Motor neuron (in vitro differentiated cells): Measurements from ENCODE around the gene SYNE2. TPM values are rescaled to one million over a fixed set of nuclear protein-coding genes. Genes with fewer than 3 reads are reported as not detected.

ENCODE experiments used
- ATAC-seq, 8 experiments: fragments of 200-7000 bp; cut with Tn5 transposase; replicated peaks in 6 of 8; 2 replicates each; pipeline ENCODE4 v1.8.0; 2021; ENCODE audit warnings: mild to moderate bottlenecking in 8 of 8, moderate library complexity in 8 of 8
- H3K27ac ChIP-seq, 2 donors: fragments of 250-450 bp; sonication (Bioruptor Pico); 2 replicates each; pipeline ENCODE4 v1.9.0; 2021; ENCODE audit warnings: antibody characterized with exemption in 2 of 2, mild to moderate bottlenecking in 2 of 2, moderate library complexity in 1 of 2
- H3K4me1 ChIP-seq, 2 donors: fragments of 250-450 bp; sonication (Bioruptor Pico); replicated peaks in 1 of 2; 2 replicates each; pipeline ENCODE4 v1.6.1; 2021; ENCODE audit warnings: antibody characterized with exemption in 2 of 2, mild to moderate bottlenecking in 2 of 2, moderate library complexity in 1 of 2
- H3K4me3 ChIP-seq, 5 donors: fragments of 250-450 bp; sonication (Bioruptor Pico); 2 replicates each; pipeline ENCODE4 v1.9.0; 2021; ENCODE audit warnings: antibody characterized with exemption in 5 of 5, mild to moderate bottlenecking in 5 of 5, moderate library complexity in 4 of 5
- WGBS, 10 experiments: fragments of 450-650 bp; shearing (Covaris generic); methylation state at CpG; one replicate each; pipeline ENCODE4 v1.0.0; 2022; 5-methylcytosine and 5-hydroxymethylcytosine counted together
- in situ Hi-C, 9 experiments: fragments of 400-800 bp; cut with MboI; loops; one replicate each; pipeline ENCODE4 v1.15.0; 2021; ENCODE audit warnings: low sequenced_read_pairs in 9 of 9, low pct_unique_long_range_greater_than_20kb in 2 of 9; ENCODE audit not compliant: unreplicated experiment in 9 of 9
- total RNA-seq, 8 experiments: library from RNA; unstranded; fragments of 300-600 nt; gene quantifications; 2 replicates each; pipeline versions ENCODE4 v1.2.3 to v1.2.4, GENCODE V29; 2022

Gene SYNE2
- total RNA-seq, 8 experiments from 2014 or later: 3.6 to 51.3 (median 34.2) TPM

DNA sequence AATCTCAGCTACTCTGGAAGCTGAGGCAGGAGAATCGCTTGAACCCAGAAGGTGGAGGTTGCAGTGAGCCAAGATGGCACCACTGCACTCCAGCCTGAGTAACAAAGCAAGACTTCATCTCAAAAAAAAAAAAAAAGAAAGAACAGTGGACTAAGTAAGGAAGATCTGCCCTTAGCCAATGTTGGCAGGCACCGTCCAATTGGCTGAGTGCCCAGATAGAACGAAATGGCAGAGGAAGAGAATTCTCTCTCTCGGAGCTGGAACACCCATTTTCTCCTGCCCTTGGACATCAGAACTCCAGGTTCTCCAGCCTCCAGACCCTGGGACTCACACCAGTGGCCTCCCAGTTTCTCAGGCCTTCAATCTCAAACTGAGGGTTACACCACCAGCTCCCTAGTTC is 391.5 kb downstream of the SYNE2 start:
- no peak for ATAC-seq
- Histone ChIP-seq H3K4me3 (no peak overlapping the region), H3K27ac (no peak overlapping the region), H3K4me1 (no peaks in the 10 kb centered on the region)
- in situ Hi-C loops: no loop called here
- 20 to 100% (median 80%) methylated on average over 1 to 2 of the region's 4 CpGs; no CpG with 5 or more reads in 3 of the 10 experiments for WGBS, 10 experiments

- in situ Hi-C loops: no loop called here
- ATAC-seq: no peak
- 5 to 86% (median 67%) methylated on average over 1 to 3 of the region's 4 CpGs; no CpG with 5 or more reads in 2 of the 10 experiments for WGBS, 10 experiments
- no peak overlapping the region for H3K27ac ChIP-seq
- no peak overlapping the region for H3K4me3 ChIP-seq
- H3K4me1 ChIP-seq: no peaks in the 10 kb centered on the region
Measured at GRCh38 chr14:64245491-64245890, 392.7 kb downstream of the SYNE2 start.

GRCh38 chr14:64246688-64247087 is 393.9 kb downstream of the SYNE2 start:
- no peak overlapping the region for H3K4me3 ChIP-seq
- in situ Hi-C loops: no loop called here

DNA sequence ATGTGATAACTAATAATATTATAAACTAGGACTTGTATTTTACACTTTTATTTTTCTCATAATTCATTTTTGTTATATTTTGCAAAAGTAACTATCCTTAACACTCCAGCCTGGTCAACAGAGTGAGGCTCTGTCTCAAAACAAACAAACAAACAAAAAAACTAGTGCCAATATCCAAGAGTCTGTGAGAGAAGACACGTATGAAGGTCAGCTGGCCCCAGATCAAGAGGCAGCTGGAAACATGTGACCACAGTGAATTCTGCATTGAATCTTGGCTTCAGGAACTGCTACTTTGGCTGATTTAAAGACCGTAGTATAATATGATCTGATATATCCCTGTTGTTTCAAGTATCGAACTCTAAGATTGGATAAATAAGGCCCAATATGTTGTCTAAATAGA is 394.4 kb downstream of the SYNE2 start:
- WGBS, 10 experiments: 68 to 100% (median 91%) methylated on average over 1 to 3 of the region's 3 CpGs; no CpG with 5 or more reads in 2 of the 10 experiments
- ATAC-seq: no peak
- Histone ChIP-seq H3K4me3 (no peak overlapping the region), H3K27ac (no peak overlapping the region), H3K4me1 (peaks cover 2 to 3% of the 10 kb centered on the region in 2 donors)
- in situ Hi-C loops: no loop called here

More at GRCh38 chr14:64246688-64247087, 393.9 kb downstream of the SYNE2 start:
- Histone ChIP-seq H3K27ac (no peak overlapping the region), H3K4me1 (peaks cover 2 to 3% of the 10 kb centered on the region in 2 donors)
- ATAC-seq: no peak

DNA sequence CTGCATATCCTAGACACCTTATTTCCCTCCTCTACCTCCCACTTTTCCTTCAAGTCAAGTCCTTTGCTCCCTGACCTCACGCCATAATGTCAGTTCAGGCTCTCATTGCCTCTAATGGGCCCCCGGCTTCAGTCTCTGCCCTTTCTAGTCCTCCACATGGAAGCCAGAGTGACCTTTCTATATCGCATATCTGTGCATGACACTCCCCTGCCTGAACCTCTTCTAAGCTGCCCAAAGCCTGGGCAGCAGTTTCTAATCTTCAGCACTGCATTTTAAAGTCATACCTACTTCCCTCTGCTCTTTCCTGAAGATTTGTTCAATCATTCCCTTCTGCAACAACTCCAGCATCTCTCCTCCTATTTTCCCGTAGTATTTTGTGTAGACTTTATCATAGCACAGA is 395.9 kb downstream of the SYNE2 start:
- ATAC-seq: no peak
- H3K4me1 ChIP-seq: peaks cover 2 to 3% of the 10 kb centered on the region in 2 donors
- H3K4me3 ChIP-seq: no peak overlapping the region
- in situ Hi-C loops: no loop called here
- 7 to 100% (median 88%) methylated on average over 1 to 4 of the region's 4 CpGs; no CpG with 5 or more reads in 1 of the 10 experiments for WGBS, 10 experiments
- no peak overlapping the region for H3K27ac ChIP-seq

DNA sequence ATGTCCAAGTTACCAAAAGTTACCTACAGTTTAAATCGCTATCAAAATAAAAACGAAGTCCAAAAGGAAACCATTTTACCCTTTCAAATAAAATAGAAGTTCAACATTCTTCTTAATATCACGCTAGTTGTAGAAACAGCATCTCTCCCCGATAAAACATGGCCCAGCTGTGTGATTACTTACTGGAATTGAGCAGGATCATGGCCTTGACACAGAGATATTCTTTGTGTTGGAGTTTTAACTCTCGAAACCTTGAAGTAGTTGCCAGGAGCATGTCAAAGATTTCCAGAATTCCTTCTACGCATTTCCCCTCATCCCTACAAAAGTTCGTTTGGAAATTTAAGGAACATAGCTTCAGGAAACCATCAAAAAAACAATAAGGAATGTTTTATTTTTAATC is 396.6 kb downstream of the SYNE2 start:
- no peak overlapping the region for H3K27ac ChIP-seq
- H3K4me1 ChIP-seq: peaks cover 2 to 3% of the 10 kb centered on the region in 2 donors
- in situ Hi-C loops: no loop called here
- 72 to 96% (median 87%) methylated on average over 2 to 7 of the region's 7 CpGs for WGBS, 10 experiments
- no peak overlapping the region for H3K4me3 ChIP-seq
- no peak for ATAC-seq

DNA sequence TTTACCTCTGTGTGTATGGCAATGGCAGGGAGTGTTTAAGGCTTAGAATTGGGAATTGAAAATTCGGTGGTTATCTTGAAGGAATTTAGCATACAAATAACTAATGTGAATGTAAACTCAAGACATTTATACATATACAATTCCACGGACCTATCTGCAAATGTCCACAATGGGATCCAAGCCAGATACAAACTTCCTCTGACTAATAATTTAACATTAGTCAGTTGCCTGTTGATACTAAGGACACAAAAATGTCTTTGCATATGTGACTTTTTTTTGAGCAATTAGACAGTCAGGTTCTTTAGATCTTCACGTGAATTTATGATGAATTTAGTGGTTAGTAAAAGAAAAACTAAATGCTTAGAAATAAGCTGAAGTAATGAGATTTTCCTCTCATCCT is 400.9 kb downstream of the SYNE2 start:
- Histone ChIP-seq H3K4me1 (peaks cover 2 to 3% of the 10 kb centered on the region in 2 donors), H3K27ac (no peak overlapping the region), H3K4me3 (no peak overlapping the region)
- 0 to 93% (median 40%) methylated on average over 1 to 2 of the region's 3 CpGs; no CpG with 5 or more reads in 1 of the 10 experiments for WGBS, 10 experiments
- ATAC-seq: peak in 2 of 8 experiments; percentile 32 to 41
- in situ Hi-C loops: no loop called here

- H3K27ac ChIP-seq: no peak overlapping the region
- ATAC-seq: no peak
- H3K4me1 ChIP-seq: peaks cover 2% of the 10 kb centered on the region in 2 donors
- 29 to 100% (median 67%) methylated on average over 1 of the region's 1 CpG; no CpG with 5 or more reads in 5 of the 10 experiments for WGBS, 10 experiments
- no peak overlapping the region for H3K4me3 ChIP-seq
- in situ Hi-C loops: no loop called here
Measured at GRCh38 chr14:64255756-64256155, 403.0 kb downstream of the SYNE2 start.

GRCh38 chr14:64260418-64260817 is 407.6 kb downstream of the SYNE2 start:
- in situ Hi-C loops: no loop called here
- 95 to 100% (median 100%) methylated on average over 1 to 11 of the region's 21 CpGs; no CpG with 5 or more reads in 6 of the 10 experiments for WGBS, 10 experiments
- ATAC-seq: no peak
- Histone ChIP-seq H3K27ac (no peak overlapping the region), H3K4me1 (no peaks in the 10 kb centered on the region), H3K4me3 (no peak overlapping the region)

GRCh38 chr14:64265222-64265621 is 412.4 kb downstream of the SYNE2 start:
- in situ Hi-C loops: no loop called here
- Histone ChIP-seq H3K4me1 (no peaks in the 10 kb centered on the region), H3K27ac (no peak overlapping the region), H3K4me3 (no peak overlapping the region)
- ATAC-seq: no peak
- WGBS, 10 experiments: 60 to 100% (median 84%) methylated on average over 1 of the region's 1 CpG; no CpG with 5 or more reads in 4 of the 10 experiments

- Histone ChIP-seq H3K4me3 (no peak overlapping the region), H3K4me1 (no peaks in the 10 kb centered on the region), H3K27ac (no peak overlapping the region)
- peak in 2 of 8 experiments; percentile 55 to 62 for ATAC-seq
- in situ Hi-C loops: no loop called here
- 0 to 100% (median 95%) methylated on average over 1 to 2 of the region's 2 CpGs; no CpG with 5 or more reads in 3 of the 10 experiments for WGBS, 10 experiments
Measured at GRCh38 chr14:64266239-64266638, 413.4 kb downstream of the SYNE2 start.

- no peaks in the 10 kb centered on the region for H3K4me1 ChIP-seq
- no peak for ATAC-seq
- in situ Hi-C loops: no loop called here
Measured at GRCh38 chr14:64272019-64272418, 419.2 kb downstream of the SYNE2 start.

More at GRCh38 chr14:64272019-64272418, 419.2 kb downstream of the SYNE2 start:
- no peak overlapping the region for H3K27ac ChIP-seq
- H3K4me3 ChIP-seq: no peak overlapping the region
